H1 (cell line): ENCODE results near the gene ARFRP1. TPM values are rescaled to one million over a fixed set of nuclear protein-coding genes. Genes with fewer than 3 reads are reported as not detected.

Source experiments
- CTCF ChIA-PET: fragments of 300-600 bp; sonication (Branson Sonifier 250); formaldehyde crosslinking; loops from one replicate; lab custom pipeline; 2021; ENCODE audit not compliant: partially characterized antibody; lab: Charles Lee
- POLR2A ChIA-PET: fragments of 300-600 bp; sonication (Branson Sonifier 250); formaldehyde crosslinking; loops from one replicate; lab custom pipeline; 2021; ENCODE audit warnings: inconsistent platforms; ENCODE audit not compliant: partially characterized antibody; lab: Charles Lee
- DNase-seq, 2 experiments: peaks; one replicate each; pipeline versions ENCODE4 v3.0.0 to v3.0.0-alpha.2; 2010 to 2022; ENCODE audit warnings: low spot score in 2 of 2, low read depth in 1 of 2, mixed read lengths in 1 of 2
- FAIRE-seq: peaks from 2 replicates; lab custom pipeline; 2011; peaks lifted over from hg19 to GRCh38; lab: Jason Lieb, UNC
- H2AFZ ChIP-seq: 2 replicates; pipeline ENCODE4 v1.8.1; 2012; ENCODE audit warnings: low read length, inconsistent platforms
- H2AK5ac ChIP-seq: 2 replicates; pipeline ENCODE4 v1.6.1; 2013; ENCODE audit warnings: low read depth, low read length
- H2BK120ac ChIP-seq: replicated peaks from 2 replicates; pipeline ENCODE3; 2013; ENCODE audit warnings: low read depth, low read length, inconsistent platforms
- H2BK12ac ChIP-seq: 2 replicates; pipeline ENCODE4 v1.6.1; 2013; ENCODE audit warnings: low read depth, low read length
- H2BK15ac ChIP-seq: 2 replicates; pipeline ENCODE4 v1.6.1; 2013; ENCODE audit warnings: low read length
- H2BK20ac ChIP-seq: 2 replicates; pipeline ENCODE4 v1.6.1; 2013; ENCODE audit warnings: low read length
- H2BK5ac ChIP-seq: 2 replicates; pipeline ENCODE4 v1.6.1; 2013; ENCODE audit warnings: low read depth, low read length
- H3K14ac ChIP-seq: 2 replicates; pipeline ENCODE4 v1.6.1; 2013; ENCODE audit warnings: inconsistent platforms; ENCODE audit not compliant: insufficient read length
- H3K18ac ChIP-seq: 2 replicates; pipeline ENCODE4 v1.6.1; 2013; ENCODE audit warnings: low read length; ENCODE audit errors: extremely low read depth
- H3K23ac ChIP-seq: 2 replicates; pipeline ENCODE4 v1.6.1; 2013; ENCODE audit warnings: inconsistent platforms; ENCODE audit not compliant: insufficient read length
- H3K23me2 ChIP-seq: 2 replicates; pipeline ENCODE4 v1.6.1; 2013; ENCODE audit warnings: low read depth, low read length
- H3K27ac ChIP-seq: 2 replicates; pipeline ENCODE4 v1.6.1; 2011; ENCODE audit warnings: low read depth, low read length, inconsistent platforms
- H3K27me3 ChIP-seq, 4 experiments: replicated peaks in 1 of 4; 1 replicate in 1 of 4; 2 replicates in 3 of 4; pipeline versions ENCODE4 v1.6.1 to v1.8.1; 2011 to 2013; ENCODE audit warnings: low read length in 3 of 4, mild to moderate bottlenecking in 3 of 4, inconsistent platforms in 2 of 4, mixed read lengths in 2 of 4, moderate library complexity in 1 of 4; ENCODE audit not compliant: control insufficient read depth in 3 of 4, insufficient read depth in 3 of 4; ENCODE audit errors: extremely low read depth in 1 of 4
- H3K36me3 ChIP-seq, 4 experiments: 2 replicates each; pipeline versions ENCODE4 v1.6.1 to v1.8.1; 2011 to 2013; ENCODE audit warnings: mild to moderate bottlenecking in 4 of 4, low read length in 3 of 4, moderate library complexity in 2 of 4, control low read depth in 1 of 4, inconsistent platforms in 1 of 4; ENCODE audit not compliant: insufficient read depth in 4 of 4, control insufficient read depth in 2 of 4
- H3K4ac ChIP-seq: replicated peaks from 2 replicates; pipeline ENCODE3; 2013; ENCODE audit warnings: low read length, low read depth, mixed read lengths, inconsistent platforms; ENCODE audit not compliant: insufficient read length
- H3K4me1 ChIP-seq, 4 experiments: replicated peaks in 1 of 4; 1 replicate in 1 of 4; 2 replicates in 3 of 4; pipeline versions ENCODE4 v1.6.1 to v1.8.1; 2011 to 2013; ENCODE audit warnings: low read length in 3 of 4, inconsistent platforms in 2 of 4, mixed read lengths in 1 of 4; ENCODE audit not compliant: insufficient read depth in 4 of 4, control insufficient read depth in 3 of 4
- H3K4me2 ChIP-seq, 2 experiments: 2 replicates each; pipeline versions ENCODE4 v1.6.1 to v1.8.1; 2011 to 2013; ENCODE audit warnings: low read depth in 2 of 2, low read length in 2 of 2, control low read depth in 1 of 2, inconsistent platforms in 1 of 2, mild to moderate bottlenecking in 1 of 2; ENCODE audit not compliant: insufficient read depth in 1 of 2
- H3K4me3 ChIP-seq, 4 experiments: fragments of 200-600, 300-600 bp in 1 of 4; sonication (generic), shearing (Covaris generic), sonication (Bioruptor Twin) in 1 of 4; 2 replicates each; pipeline versions ENCODE4 v1.5.1 to v1.8.1; 2011 to 2016; ENCODE audit warnings: low read length in 4 of 4, low read depth in 3 of 4, control low read depth in 2 of 4, inconsistent platforms in 2 of 4, mild to moderate bottlenecking in 2 of 4, mixed read lengths in 1 of 4, moderate library complexity in 1 of 4; ENCODE audit not compliant: insufficient read depth in 2 of 4; ENCODE audit errors: extremely low read depth in 1 of 4
- H3K56ac ChIP-seq: replicated peaks from 2 replicates; pipeline ENCODE3; 2013; ENCODE audit warnings: low read depth, mild to moderate bottlenecking, mixed read lengths, low read length, inconsistent platforms; ENCODE audit not compliant: insufficient read length
- H3K79me1 ChIP-seq: 2 replicates; pipeline ENCODE4 v1.6.1; 2013; ENCODE audit warnings: low read depth, low read length, control low read depth
- H3K79me2 ChIP-seq, 2 experiments: 2 replicates each; pipeline versions ENCODE4 v1.6.1 to v1.8.1; 2012 to 2013; ENCODE audit warnings: low read length in 2 of 2, mild to moderate bottlenecking in 2 of 2, inconsistent platforms in 1 of 2; ENCODE audit not compliant: insufficient read depth in 2 of 2, control insufficient read depth in 1 of 2
- H3K9ac ChIP-seq, 4 experiments: replicated peaks in 1 of 4; 1 replicate in 1 of 4; 2 replicates in 3 of 4; pipeline versions ENCODE4 v1.6.1 to v1.8.1; 2011 to 2013; ENCODE audit warnings: low read depth in 3 of 4, low read length in 3 of 4, control low read depth in 2 of 4, mild to moderate bottlenecking in 2 of 4, moderate library complexity in 2 of 4, inconsistent platforms in 1 of 4; ENCODE audit errors: extremely low read depth in 1 of 4
- H3K9me3 ChIP-seq, 2 experiments: 2 replicates each; pipeline versions ENCODE4 v1.6.1 to v1.8.1; 2012 to 2013; ENCODE audit warnings: mild to moderate bottlenecking in 2 of 2, moderate library complexity in 2 of 2, control low read depth in 1 of 2, inconsistent platforms in 1 of 2, low read depth in 1 of 2, low read length in 1 of 2, mixed read lengths in 1 of 2; ENCODE audit not compliant: insufficient read depth in 2 of 2
- H4K20me1 ChIP-seq, 2 experiments: replicated peaks in 1 of 2; 2 replicates each; pipeline versions ENCODE3 to v1.8.1; 2011 to 2013; ENCODE audit warnings: inconsistent platforms in 2 of 2, low read length in 2 of 2, mild to moderate bottlenecking in 1 of 2; ENCODE audit not compliant: insufficient read depth in 2 of 2, control insufficient read depth in 1 of 2
- H4K5ac ChIP-seq: 2 replicates; pipeline ENCODE4 v1.6.1; 2013; ENCODE audit warnings: low read length, low read depth, mixed read lengths, inconsistent platforms; ENCODE audit not compliant: insufficient read length
- H4K8ac ChIP-seq: 2 replicates; pipeline ENCODE4 v1.8.0; 2013; ENCODE audit warnings: mild to moderate bottlenecking, moderate library complexity, low read length, inconsistent platforms; ENCODE audit not compliant: insufficient read depth; ENCODE audit errors: extremely low read depth
- H4K91ac ChIP-seq: replicated peaks from 2 replicates; pipeline ENCODE3; 2013; ENCODE audit warnings: low read length, mixed read lengths, inconsistent platforms; ENCODE audit not compliant: insufficient read length
- CBX5 ChIP-seq: fragments of 300-800, 300-1000 bp; sonication (generic); IDR thresholded peaks from 2 replicates; pipeline ENCODE4 v1.7.1; 2016; ENCODE audit warnings: antibody characterized with exemption, low read length, low read depth
- RBBP5 ChIP-seq: IDR thresholded peaks from 2 replicates; pipeline ENCODE4 v1.7.1; 2012; ENCODE audit warnings: low read depth, mild to moderate bottlenecking, inconsistent platforms, low read length, moderate library complexity, borderline replicate concordance
- WGBS, 2 experiments: shearing (Covaris generic) in 1 of 2; methylation state at CpG; one replicate each; pipeline versions ENCODE4 v1.1.6 to v1.1.7; 2013 to 2015; ENCODE audit warnings: low lambda C conversion rate in 2 of 2, mixed read lengths in 2 of 2, inconsistent platforms in 1 of 2, low coverage in 1 of 2, missing lambda C conversion rate in 1 of 2; ENCODE audit not compliant: insufficient replicate concordance in 2 of 2, insufficient coverage in 1 of 2, insufficient read length in 1 of 2; ENCODE audit errors: extremely low coverage in 1 of 2, missing lambda C conversion rate in 1 of 2; 5-methylcytosine and 5-hydroxymethylcytosine counted together
- polyA plus RNA-seq, 7 experiments: library from polyadenylated mRNA; depleted of rRNA in 3 of 7; stranded (reverse) in 5 of 7; unstranded in 2 of 7; fragments of >200 nt in 5 of 7; fragments of 200-250 nt in 2 of 7; gene quantifications; 1 replicate in 5 of 7; 2 replicates in 1 of 7; 4 replicates in 1 of 7; pipeline versions ENCODE4 v1.2.1 to v1.2.3, GENCODE V29; 2011 to 2013; ENCODE audit warnings: missing spikeins in 2 of 7, mixed read lengths in 2 of 7
- total RNA-seq: library from RNA; stranded (reverse); fragmentation: NEBNext Ultra II Directional; extraction: Animal tissue kit (Norgen Biotek cat#: 25700); gene quantifications from 2 replicates; pipeline ENCODE4 v1.2.1, GENCODE V29; 2021

The ARFRP1 gene
- total and polyA plus RNA-seq, 2 of the 8 experiments (the other 6 are each of a cell fraction or from before 2014, with no cell fraction given) = 12.9 to 22.9 TPM

- FAIRE-seq = no peak
- Histone ChIP-seq H4K20me1 (peaks cover 0 to 5% of the 10 kb centered on the region in 2 experiments), H4K5ac (no peak overlapping the region), H3K9ac (no peak overlapping the region), H3K4me2 (no peak overlapping the region), H3K23me2 (peaks cover 5% of the 10 kb centered on the region; the same call in 1 of the 2 replicates), H3K56ac (no peak overlapping the region), H3K27me3 (no peaks in the 10 kb centered on the region), H3K4ac (no peak overlapping the region), H3K79me2 (peaks cover 0 to 61% of the 10 kb centered on the region in 2 experiments; a peak in 3 of 4 replicates), H3K14ac (no peak overlapping the region), H4K8ac (no peak overlapping the region), H3K23ac (no peak overlapping the region), H2AFZ (no peak overlapping the region), H2BK15ac (no peak overlapping the region), H3K4me3 (no peak overlapping the region), H3K27ac (no peak overlapping the region), H2BK120ac (no peak overlapping the region), H3K18ac (no peak overlapping the region), H3K4me1 (peaks cover 0 to 7% (median 6%) of the 10 kb centered on the region in 4 experiments; a peak in 5 of 7 replicates), H3K36me3 (peaks cover 2 to 20% (median 4%) of the 10 kb centered on the region in 4 experiments), H2AK5ac (no peak overlapping the region), H2BK20ac (no peak overlapping the region), H3K79me1 (0 out of 2 replicates have a peak, but pooled peaks cover 4% of the 10 kb centered on the region), H3K9me3 (no peaks in the 10 kb centered on the region), H4K91ac (no peak overlapping the region), H2BK12ac (no peak overlapping the region), H2BK5ac (no peak overlapping the region)
- ChIA-PET CTCF (interaction anchor here (1.2 kb wide), 1 partner anchor 15 kb away, joined by 4 read pairs; no protein-coding TSS in a partner anchor), POLR2A (interaction anchor here (1.3 to 1.9 kb wide), 3 partner anchors 9 to 26 kb away, joined by 4 to 6 read pairs (median 5); no protein-coding TSS in a partner anchor)
- DNase-seq = no peak
- 100% methylated on average over 1 of the region's 1 CpG; no CpG with 5 or more reads in 1 of the 2 experiments for WGBS, 2 experiments
- TF ChIP-seq RBBP5 (no peak), CBX5 (no peak)
Measured at GRCh38 chr20:63712191-63712590, 4.4 kb upstream of the ARFRP1 start.
